Measurements from ENCODE around the gene MASP1.
"Not testable (repeated sequence)": the region's sequence is repeated elsewhere in the genome, so short reads cannot be mapped to it uniquely, and the experiment has no call there.

The MASP1 gene

GRCh38 chr3:187264911-187265310 lies 26.6 kb downstream of the MASP1 start:
- no peak for DNase-seq (ENCODE audit: low spot score)

GRCh38 chr3:187264021-187264420 lies 27.5 kb downstream of the MASP1 start:
- DNase-seq (ENCODE audit: low spot score) = no peak

DNA sequence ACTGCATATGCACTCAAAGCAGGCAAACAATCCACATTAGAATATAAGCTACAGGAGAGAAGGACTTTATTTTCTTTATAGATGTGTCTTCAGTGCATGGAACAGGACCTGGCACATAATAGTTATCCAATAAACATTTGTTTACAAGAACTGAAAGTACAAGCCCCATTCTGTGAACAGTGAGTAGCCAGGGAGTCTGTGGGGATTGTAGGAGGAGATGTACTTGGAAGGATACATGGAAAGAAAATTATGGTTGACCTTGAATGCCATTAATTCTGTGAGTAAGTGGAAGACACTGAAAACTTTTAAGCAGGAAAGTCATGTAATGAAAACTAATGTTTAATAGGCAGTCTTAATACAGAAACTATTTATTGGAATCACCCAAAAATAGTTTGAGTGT lies 28.3 kb downstream of the MASP1 start:
- no peak for DNase-seq (ENCODE audit: low spot score)

- DNase-seq (ENCODE audit: low spot score) = no peak
Observed at GRCh38 chr3:187262360-187262759, 29.2 kb downstream of the MASP1 start.

GRCh38 chr3:187261541-187261969 lies 30.0 kb downstream of the MASP1 start:
- no peak for DNase-seq (ENCODE audit: low spot score)

DNA sequence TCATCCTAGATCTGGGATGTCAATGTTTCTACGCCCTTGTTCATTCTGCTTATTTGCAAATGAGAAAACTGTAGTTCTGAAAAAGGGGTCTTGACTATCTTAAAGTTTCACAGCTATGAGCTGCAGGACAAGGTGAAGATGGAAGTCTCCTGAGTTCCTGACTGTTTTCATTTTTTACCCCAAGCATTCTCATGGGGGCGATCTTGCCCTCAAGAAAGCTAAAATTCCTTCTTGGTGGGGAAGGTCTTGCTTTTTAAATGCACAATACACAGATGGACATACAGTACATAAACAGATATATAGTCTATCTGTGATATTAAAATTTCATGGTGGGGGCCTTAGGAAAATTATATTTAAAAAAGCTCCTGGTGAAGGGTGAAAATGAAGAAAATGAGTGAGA lies 32.4 kb downstream of the MASP1 start:
- no peak for DNase-seq (ENCODE audit: low spot score)

GRCh38 chr3:187257992-187258692 lies 33.4 kb downstream of the MASP1 start:
- DNase-seq (ENCODE audit: low spot score) = no peak

DNA sequence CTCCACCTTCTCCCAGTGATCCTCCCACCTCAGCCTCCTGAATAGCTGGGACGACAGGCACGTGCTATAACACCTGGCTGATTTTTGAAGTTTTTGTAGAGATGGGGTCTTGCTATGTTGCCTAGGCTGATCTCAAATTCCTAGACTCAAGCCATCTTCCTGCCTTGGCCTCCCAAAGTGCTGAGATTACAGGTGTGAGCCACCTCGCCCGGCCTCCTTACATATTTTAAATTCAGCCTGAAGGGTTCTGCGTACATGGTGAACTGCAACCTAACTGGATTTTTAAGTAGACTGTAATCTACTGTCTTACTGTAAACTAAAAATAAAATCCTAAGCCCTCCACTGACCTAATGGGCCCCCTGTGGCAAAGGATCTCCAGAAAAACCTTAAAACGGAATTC lies 34.1 kb downstream of the MASP1 start:
- DNase-seq (ENCODE audit: low spot score) = no peak

DNA sequence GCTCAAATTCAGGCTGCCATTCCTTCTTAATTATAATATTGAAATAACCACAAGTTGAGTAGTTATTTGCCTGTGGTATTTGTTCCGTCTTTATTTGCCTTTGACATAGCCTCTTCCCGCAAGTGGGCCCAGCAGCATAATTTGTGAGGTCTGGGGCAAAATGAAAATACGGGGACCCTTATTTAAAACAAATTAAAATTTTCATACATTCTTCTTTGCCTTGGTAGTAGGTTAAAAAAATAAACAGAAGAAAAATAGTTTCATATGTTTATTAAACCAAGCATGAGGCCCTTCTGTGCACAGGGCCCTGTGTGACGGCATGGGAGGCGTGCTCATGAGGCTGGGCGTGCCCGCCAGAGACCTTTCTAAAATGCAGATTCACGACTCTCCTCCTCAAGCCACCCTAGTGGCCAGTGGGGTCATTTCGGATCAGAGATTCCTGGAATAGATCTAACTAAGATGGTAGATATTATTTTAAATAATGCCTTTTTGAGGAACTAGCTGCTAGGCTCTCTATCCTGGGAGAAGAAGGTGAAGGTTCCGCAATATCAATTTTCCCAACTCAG lies 35.4 kb downstream of the MASP1 start:
- DNase-seq (ENCODE audit: low spot score) = no peak

DNA sequence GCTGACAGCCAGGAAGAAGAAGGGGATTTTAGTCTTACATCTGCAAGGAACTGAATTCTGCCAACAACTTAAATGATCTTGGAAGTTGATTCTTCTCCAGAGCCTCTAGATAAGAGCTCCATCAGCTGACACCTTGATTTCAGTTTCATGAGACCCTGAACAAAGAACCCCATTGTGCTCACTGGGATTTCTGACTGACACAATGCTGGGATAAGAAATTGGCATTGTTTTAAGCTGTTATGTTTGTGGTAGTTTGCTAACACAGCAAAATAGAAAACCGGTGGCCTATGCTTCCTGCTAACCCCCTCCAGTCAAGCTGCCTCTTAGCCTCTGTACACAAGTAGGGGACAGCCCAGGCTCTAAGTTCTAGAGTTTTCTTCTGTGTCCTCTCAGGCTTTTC lies 36.2 kb downstream of the MASP1 start:
- no peak for DNase-seq (ENCODE audit: low spot score)

DNA sequence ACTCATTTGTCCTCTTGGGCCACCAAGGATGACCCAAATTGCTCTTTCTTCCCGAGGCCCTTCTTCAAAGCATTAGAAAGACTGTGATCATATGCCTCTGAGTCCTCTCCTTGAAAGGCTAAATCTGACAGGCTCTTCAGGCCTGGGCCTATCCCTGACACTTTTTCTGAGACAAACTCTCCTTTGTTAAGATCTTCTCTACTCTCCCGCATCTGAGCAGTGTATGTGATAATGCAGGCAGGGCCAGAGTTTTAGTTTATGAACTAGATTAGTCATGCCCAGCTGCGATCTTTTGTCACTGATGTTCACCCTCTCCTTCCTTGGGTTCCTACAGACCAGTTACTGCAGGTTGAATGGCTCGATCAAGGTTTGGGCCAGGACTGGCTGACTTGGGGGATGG lies 39.2 kb downstream of the MASP1 start:
- DNase-seq (ENCODE audit: low spot score) = no peak

DNA sequence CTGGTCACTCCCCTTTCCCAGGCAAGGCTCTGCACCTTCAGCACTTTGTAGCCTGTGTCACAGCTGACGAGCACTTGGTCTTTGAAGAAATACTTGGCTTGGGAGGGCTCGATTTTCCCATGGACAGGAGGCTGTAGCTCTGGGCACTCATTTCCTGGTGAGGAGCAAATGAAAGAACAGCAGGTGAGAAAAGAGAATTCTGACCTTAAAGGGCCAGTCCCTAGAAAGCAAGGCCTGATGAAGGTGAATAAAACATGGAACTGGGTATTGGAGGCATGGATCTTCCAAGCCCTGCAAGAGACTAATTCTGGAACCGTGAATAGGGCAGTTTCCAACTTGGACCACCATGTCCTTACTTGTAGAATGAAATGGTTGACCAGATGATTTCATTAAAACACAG lies 39.9 kb downstream of the MASP1 start:
- DNase-seq (ENCODE audit: low spot score) = no peak

GRCh38 chr3:187247398-187247797 lies 44.1 kb downstream of the MASP1 start:
- no peak for DNase-seq (ENCODE audit: low spot score)

- no peak for DNase-seq (ENCODE audit: low spot score)
Observed at GRCh38 chr3:187243933-187244524, 47.5 kb downstream of the MASP1 start.

DNA sequence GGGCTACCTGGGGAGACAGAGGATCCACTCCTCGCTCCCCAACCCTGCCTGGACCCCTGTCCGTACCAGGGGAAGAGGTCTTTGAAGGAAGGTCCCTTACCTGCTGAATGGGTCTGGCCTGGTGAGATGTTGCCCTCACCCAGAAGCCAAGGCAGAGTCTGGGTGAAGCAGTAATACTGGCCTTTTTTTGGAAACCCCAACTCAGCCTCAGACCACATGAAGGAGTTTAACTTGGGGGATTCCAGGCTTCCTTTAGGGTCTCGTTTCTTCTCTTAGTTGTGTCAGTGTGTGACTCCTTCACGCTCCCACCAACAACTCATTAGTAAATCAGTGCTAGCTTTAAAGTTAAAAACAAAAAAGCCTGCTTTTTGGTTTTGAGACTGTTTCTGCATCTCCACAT lies 48.6 kb downstream of the MASP1 start:
- no peak for DNase-seq (ENCODE audit: low spot score)

DNA sequence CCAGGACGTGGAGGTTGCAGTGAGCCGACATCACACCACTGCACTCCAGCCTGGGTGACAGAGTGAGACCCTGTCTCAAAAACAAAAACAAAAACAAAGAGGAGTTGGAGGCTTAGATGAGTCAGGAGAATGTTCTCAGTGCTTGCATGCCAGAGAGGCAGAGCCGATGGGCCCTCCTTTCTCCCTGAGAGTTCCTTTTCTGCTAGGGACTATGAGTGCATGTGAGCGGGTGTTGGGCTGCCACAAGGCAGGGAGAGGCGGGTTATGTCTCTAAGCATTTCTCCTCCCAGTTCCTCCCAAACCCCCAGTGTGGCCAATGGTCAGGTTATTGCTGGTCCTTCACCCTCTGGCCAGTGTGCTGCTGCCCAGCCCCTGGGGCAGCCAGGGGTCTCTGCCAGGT lies 49.1 kb downstream of the MASP1 start:
- no peak for DNase-seq (ENCODE audit: low spot score)

DNA sequence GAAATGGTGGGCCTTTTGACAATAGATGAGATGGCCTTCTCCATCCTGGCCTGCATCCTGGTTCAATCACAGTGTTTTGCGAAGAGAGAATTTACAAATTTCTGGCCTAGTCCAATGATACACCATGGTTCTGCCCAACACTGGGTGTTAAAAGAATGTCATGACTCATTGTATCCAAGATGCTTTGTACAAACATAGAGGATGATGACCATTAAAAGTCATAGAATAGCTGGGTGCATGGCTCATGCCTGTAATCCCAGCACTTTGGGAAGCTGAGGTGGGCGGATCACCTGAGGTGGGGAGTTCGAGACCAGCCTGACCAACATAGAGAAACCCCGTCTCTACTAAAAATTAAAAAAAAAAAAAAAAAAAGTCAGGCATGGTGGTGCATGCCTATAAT lies 52.7 kb downstream of the MASP1 start:
- not testable (repeated sequence) for DNase-seq (ENCODE audit: low spot score)

DNA sequence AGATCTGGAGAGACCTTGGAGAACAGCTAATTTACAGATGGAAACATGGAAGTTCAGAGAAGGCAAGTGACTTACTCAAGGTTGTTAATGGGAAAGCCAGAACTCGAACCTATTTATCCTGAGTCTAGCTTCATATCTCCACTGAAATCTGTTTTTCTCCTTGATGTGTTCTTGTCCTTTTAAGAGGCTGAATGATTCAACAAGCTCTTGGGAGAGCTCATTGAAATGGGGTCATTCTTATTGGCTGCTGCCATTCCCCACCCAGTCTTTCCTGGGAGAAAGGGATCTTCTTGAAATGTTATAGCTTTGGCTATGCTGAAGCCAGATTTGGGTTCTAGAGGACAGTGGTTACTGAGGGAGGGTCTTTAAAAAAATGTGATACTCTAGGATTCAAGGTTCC lies 53.3 kb downstream of the MASP1 start:
- DNase-seq (ENCODE audit: low spot score) = no peak

DNA sequence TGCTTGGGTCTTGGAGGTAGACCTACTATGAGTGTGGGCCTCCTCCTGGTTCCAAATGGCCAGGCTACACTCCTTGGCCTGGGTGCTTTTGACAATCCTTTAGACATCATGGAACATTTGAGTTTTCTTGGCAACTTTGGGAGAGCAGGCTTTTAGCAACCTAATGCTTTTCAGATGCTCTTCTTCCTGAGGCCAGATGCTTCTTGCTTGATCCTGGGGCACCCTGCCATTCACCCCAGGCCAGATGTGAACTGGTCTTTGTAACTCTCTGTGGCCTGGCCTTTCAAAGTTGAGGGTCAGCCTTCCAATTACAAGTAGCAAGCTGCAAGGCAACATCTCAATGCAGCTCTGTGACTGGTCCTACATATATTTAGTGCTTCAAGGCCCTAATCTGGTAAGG lies 53.8 kb downstream of the MASP1 start:
- no peak for DNase-seq (ENCODE audit: low spot score)

GRCh38 chr3:187236962-187237361 lies 54.6 kb downstream of the MASP1 start:
- no peak for DNase-seq (ENCODE audit: low spot score)

GRCh38 chr3:187230011-187230410 lies 61.5 kb downstream of the MASP1 start:
- DNase-seq (ENCODE audit: low spot score) = no peak

GRCh38 chr3:187228740-187229139 lies 62.8 kb downstream of the MASP1 start:
- no peak for DNase-seq (ENCODE audit: low spot score)

DNA sequence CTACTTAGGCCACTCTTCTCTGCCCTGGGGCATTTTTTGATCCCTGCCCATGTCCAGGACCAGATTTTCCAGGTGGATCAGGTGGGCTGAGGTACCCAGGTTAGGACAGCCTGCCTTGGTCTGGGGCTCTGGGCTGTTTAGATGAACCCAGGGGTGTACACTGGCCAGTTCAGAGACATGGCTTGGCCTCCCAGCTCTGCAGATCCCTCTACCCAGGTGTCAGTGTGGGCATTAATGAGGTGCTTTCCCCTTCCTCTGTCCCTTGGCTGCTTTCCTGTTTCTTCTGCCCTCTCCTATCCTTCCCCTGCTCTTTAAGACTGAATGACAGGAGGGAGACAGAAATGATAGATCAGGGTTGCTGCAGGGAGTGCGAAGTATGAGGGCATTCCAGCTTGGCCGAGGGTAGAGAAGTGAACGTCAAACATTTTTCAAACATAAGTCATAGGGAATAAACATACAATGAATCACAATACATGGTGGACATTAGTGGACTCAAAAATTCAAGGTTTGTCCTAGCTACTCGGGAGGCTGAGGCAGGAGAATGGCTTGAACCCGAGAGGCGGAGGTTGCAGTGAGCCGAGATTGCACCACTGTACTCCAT lies 63.8 kb downstream of the MASP1 start:
- no peak for DNase-seq (ENCODE audit: low spot score)
